8988T (cell line): Measurements from ENCODE around the gene B3GALT5.

Experiments
- DNase-seq: peaks from one replicate; pipeline ENCODE4 v3.0.0; 2011

B3GALT5 gene

DNA sequence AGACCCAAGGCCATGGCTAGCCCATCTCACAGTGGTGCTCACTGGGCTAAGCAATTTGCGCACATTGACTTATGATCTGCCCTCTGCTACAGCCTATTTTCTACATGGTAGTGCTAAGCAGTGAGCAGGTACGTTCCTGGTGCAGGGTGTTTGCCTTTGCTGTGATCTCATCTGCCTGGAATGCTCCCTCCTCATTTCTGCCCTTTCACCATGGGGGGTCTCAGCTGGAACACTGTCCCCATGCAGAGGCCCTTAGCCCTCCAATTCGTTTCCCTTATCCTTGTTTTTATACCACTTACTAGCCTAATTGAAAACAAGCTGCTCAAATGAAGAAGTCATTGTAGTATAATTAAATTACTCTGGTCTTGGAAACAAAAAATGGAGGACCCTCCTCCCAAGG lies 2.0 kb upstream of the B3GALT5 start:
- DNase-seq: peak; percentile 57

DNA sequence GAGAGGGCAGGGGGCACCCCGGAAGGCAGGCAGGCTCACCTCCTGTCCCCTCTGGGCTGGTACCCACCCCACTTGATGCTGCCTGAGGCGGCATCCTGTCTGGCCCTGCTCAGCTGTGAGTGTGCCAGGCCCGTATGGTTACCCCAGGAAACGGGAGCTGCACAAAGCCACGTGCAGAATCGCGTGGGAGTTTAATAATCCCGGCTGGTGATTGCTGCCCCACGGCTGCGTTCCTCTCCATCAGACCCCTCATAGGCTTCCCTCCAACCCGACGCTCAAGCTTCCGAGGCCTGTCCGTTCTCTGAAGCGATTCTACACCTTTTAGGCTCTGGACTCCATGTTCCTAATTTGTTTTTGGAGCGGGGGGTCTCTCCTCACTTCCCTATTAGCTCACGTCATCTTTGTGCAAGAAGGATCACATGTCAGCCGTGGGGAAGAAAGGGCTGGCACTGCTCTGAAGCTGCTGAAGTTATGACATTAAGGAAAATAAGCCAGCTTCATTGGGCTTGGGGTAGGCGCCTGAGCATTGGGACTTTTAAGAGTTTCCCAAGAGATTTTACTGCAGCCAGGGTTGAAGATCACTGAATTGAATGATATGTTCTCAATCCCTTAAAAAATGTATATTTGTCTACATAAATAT lies 1.1 kb upstream of the B3GALT5 start:
- DNase-seq: no peak

DNA sequence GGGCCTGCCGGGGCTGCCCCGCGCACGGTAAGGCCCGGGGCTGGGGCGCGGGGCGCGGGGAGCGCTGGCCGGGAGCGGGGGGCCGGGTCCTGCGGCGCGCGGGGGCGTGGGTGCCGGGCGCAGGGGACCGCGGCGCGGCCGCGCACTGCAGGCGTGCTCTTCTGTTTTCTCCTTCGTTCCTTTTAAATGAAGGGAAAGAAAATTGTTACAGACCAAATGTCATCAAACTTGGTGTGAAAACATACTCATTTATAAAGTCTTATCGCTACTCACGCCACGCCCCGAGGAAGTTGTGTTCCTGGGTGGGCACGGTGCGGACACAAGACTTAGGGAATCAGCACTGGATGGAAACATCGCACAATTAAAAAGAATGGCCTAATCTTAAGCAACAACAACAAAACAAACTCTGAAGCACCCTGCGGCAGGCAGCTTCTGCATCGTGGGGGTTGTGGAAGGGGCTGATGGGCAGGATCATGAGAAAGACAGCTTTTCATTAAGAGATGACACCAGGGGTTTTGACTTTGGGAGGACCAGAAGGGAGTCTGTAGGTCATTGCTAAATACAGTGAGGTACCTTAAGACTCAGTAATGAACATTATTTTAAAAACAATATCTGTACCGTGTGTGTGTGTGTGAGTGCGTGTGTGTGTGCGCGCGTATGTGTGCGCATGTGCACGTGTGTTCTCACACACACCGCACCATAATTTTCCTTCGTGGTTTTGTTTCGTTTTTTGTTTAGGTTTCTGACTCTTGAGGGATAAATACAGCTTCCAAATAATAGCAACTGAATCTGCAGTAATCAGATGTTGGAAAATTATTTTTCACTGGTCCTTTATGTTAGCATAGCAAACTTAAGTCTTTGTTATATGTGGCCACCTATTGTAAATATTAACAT lies 548 bp downstream of the B3GALT5 start:
- DNase-seq: no peak

- no peak for DNase-seq
Observed at GRCh38 chr21:39616211-39616772, 3.6 kb downstream of the B3GALT5 start.

- DNase-seq: no peak
Observed at GRCh38 chr21:39620856-39621255, 8.1 kb downstream of the B3GALT5 start.

DNA sequence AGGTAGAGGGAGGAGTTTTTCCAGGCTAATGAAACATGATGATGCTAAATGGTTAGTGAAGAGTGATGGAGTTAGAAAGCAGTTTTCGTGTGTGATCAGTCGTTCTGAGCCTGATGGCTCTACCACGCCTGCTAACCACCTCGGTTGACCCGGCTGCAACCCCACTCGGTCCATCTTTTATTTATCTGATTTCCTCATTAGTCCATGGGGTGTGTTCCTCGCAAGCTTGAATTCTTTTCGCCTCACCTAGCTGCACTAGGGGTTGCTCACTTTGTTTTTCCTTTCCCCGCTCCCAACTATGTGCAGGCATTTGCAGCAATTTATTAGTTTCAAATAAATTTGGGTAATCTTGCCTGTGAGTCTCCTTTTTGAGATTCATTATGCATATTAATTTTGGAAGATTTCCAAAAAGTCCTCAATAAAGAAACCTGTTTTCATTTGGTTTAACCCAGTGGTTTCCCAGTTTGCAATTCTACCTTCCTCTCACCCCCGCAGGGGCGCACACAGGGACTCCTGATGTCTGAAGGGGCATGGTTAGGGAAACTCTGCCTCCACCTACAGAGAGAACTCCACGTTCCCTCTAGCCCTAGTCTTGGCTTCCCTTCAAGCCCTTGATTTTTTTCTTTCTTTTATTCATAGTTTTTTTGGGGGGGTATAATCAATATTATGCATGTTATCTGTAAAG lies 12.6 kb downstream of the B3GALT5 start:
- DNase-seq: no peak

GRCh38 chr21:39628385-39628784 lies 15.6 kb downstream of the B3GALT5 start:
- no peak for DNase-seq

DNA sequence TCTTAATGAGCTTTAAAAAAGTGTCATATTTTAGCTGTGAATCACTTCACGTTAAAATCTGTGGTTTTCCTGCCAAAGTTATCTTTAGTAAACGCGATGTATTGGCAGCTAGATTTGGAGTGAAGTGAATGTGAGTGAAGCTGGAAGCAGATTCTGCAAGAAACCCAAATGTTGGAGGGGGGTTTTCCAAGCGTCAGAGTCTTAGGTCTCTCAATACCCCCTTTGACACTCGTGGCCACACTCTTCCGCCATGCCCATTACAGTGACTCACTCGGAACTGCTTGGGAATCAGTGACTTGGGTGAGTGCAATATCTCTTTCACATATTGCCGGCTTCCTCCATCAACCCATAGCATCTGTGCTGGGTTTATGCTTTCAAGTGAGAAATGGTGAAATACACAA lies 17.5 kb downstream of the B3GALT5 start:
- DNase-seq: no peak

DNA sequence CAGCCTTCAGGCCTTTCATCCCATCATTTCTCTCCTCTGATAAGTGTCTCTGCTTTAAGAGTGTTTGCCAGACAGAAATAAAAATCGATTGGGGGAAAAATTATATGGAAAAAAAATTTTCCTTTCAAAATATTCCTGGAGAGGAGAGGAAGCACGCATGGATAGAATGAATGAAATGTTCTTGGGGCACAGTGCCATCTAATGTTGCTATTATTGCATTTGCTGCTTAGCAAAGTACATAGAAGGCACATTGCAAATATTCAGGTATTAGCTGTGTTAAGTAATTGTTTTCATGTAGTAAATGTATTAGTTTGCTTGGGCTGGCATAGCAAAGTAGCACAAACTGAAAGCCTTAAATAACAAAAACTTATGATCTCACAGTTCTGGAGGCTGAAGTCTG lies 18.1 kb downstream of the B3GALT5 start:
- DNase-seq: no peak

DNA sequence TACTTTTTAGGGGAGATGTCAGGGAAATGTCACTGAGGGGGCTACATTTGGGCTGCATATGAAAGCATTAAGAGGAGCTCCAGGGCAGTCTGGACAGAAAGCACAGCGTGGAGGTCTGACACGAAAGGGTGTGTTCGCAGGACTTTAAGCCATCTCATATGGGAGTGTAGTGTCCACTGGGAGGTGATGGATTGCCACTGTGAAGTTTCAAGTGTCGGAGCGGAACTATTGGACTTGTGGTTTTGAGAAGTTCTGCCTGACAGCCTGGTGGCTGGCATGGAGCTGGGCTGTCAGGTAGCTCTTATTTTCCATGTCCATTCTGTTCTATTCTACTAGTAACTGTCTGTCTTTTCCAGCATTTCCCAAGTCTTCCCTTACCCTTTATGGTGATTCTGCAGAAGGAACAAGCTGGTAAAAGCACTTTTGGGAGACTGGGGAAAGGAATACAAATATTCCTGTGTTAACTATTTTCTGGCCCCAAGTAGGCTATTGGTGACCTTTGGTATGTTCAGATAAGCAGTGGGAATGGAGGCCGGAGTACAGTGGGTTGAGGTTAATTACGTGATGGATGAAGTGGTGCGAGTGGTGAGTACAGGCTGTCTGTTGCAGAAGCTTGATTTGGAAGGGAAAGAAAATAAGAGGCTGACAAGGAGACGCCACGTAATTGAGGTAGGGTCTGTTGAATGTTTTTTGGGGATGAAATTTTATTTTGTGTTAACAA lies 19.3 kb downstream of the B3GALT5 start:
- DNase-seq: no peak

DNA sequence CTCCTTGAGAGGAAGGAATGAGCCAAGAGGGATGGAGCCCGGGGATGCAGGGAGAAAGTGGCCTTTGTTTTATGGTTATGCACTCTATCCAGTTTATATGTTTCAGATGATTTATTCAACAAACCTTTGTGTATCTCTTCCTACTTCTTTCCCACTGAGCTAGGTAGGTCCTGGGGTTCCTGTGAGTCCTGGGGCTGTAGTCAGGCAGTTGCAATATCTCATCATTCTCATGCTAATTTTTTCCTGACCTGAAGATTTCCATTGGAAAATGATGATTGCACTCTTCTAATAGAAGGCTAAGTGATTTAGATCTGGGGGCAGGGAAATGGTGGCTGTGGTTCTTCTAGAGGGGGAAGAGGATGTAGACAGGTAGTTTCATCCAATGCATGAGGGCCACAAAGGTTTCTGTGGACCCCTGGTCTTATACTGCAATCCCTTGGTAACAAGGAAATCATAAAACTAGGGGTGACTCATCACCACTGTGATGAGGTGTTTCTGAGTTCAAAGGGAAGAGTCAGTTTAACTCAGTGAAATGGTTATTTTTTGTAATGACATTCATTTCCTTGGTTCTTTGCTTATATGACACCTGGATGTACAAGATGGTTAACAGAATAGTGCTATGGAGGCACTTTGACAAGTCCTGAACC lies 20.2 kb downstream of the B3GALT5 start:
- no peak for DNase-seq

GRCh38 chr21:39633770-39634181 lies 21.0 kb downstream of the B3GALT5 start:
- peak; percentile 56 for DNase-seq

DNA sequence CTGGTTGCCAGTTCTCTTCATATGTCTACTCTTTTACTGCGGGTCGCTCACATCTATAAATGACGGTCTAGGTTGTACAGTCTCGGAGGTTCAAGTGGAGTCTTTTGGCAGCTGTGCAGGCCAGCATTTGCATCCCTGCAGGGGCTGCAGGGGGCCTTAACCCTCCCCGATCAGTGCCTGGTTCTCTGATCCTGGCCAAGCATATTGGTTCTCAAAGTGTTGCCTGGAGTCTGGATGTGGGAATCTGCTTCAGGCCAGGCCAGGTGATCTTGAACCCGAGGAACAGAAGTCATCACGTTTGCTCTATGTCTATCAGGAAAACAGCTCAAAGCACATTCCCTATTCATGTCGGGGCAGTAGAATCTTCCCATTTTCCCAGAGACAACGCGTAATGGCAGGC lies 21.8 kb downstream of the B3GALT5 start:
- DNase-seq: no peak

GRCh38 chr21:39637197-39637970 lies 24.6 kb downstream of the B3GALT5 start:
- no peak for DNase-seq

- DNase-seq: no peak
Observed at GRCh38 chr21:39637971-39638240, 25.2 kb downstream of the B3GALT5 start.

- no peak for DNase-seq
Observed at GRCh38 chr21:39638281-39638680, 25.5 kb downstream of the B3GALT5 start.

DNA sequence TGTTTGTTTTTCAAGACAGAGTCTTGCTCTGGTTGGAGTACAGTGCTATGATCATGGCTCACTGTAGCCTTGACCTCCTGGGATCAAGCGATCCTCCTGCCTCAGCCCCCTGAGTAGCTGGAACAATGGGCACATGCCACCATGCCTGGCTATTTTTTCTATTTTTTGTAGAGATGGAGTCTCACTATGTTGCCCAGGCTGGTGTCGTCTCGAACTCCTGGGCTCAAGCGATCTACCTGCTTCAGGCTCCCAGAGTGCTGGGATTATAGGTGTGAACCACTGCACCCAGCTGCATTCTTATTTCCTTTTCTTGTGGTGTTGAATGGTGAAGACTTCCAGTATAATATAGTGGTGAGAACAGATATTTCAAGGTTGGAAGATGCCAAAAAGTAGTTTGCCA lies 28.0 kb downstream of the B3GALT5 start:
- DNase-seq: no peak

GRCh38 chr21:39641827-39642450 lies 29.2 kb downstream of the B3GALT5 start:
- no peak for DNase-seq

DNA sequence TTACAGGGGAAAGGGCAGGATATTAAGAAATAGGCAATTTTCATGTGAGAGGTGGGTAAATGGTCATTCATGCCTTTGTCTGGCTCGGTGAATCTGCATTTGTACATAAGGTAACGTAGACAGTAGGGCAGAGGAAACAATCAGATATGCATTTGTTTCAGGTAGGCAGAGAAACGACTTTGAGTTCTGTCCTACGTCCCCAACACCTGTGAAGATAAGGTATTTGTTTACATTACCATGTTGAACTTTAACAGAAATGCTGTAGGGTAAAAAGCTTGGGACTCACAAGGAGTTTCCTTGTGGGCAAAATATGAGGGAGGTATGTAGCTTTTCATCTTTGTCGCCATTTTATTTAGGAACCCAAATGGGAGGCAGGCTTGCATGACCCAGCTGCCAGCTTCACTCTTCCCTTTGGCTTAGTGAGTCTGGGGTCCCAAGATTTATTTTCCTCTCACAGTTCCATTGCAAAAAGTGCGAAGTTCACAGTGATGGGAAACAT lies 31.4 kb downstream of the B3GALT5 start:
- no peak for DNase-seq

DNA sequence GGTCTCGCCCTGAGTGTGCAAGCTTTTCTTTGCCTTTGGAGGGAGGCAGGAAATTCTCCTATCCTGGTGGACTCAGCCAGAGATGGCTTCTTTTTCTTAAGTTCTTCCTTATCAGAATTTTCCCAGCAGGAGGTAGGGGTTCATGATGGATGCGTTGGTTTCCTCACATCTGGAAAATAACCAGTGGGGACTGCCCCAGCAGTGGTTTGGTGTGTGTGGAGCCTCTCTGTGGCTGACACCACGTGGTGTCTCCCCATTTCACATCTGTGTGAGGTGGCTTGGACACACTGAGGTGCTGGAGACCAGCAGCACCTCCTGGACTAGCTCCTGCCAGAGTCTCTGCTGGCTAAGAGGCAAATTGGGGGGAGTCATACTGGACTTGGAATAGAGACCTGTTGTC lies 32.6 kb downstream of the B3GALT5 start:
- no peak for DNase-seq

DNA sequence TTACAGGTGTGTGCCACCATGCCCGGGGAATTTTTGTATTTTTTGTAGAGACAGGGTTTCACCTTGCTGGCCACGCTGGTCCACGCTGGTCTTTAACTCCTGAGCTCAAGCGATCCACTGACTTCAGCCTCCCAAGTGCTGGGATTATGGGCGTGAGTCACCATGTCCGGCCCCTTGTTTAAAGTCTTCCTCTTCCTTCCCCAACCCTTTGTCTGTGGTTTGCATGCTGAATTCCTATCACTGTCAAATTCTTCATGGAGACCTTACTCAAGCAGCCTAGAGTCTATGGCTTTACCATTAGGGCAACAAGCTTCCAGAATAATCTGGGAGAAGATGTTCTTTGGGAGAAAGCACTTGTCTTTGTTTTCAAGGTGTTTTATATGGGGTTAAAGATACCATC lies 34.7 kb downstream of the B3GALT5 start:
- DNase-seq: no peak
